ENCODE results near the gene GFOD2.
A peak's percentile ranks its signal among the peaks of the same experiment; 100 is the strongest.

Gene GFOD2

DNA sequence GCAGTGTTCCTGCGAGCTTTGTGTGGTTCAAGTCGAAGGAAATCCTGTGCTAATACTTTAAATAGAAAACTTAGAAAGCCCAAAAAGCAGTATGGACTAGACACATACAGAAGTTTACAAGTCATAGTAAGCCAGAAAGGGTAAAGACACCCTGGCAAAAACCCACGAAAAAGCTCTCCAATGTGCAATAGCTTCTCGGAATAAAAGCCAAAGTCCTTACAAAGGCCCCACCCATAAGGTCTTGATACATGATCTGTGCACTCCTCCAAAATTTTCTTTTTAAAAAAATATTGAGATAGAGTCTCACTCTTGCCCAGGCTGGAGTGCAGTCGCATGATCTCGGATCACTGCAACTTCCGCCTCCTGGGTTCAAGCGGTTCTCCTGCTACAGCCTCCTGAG, 42.2 kb downstream of the GFOD2 start:
- no peak for DNase-seq (ENCODE audit: insufficient read length, low spot score)
- TF ChIP-seq POLR2A (IDR thresholded peaks at IDR 0.05; ENCODE audit: low read depth, low read length), result no peak
- no peak for FAIRE-seq

DNA sequence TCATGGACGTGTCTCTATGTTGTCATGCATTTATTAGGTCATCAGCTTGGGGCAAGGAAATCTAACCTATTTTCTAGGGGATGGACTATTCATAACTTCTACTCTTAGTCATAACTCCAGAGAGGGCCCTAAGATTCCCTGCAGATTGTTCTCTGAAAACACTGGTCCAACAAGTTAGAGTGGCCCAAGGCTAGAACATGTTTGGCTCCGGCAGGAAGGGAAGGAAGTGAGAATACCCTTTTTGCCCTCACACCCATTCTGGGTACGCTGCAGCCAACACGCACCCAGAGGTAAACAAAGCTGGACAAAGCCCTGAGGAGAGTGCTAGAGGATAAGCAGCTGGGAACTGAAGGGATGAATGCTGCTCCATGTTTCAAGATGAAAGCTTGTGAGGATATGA, 42.6 kb downstream of the GFOD2 start:
- no peak for DNase-seq (ENCODE audit: insufficient read length, low spot score)
- no peak for FAIRE-seq
- no peak for TF ChIP-seq POLR2A (IDR thresholded peaks at IDR 0.05; ENCODE audit: low read depth, low read length)

GRCh38 chr16:67675999-67676398, 43.1 kb downstream of the GFOD2 start:
- no peak for TF ChIP-seq POLR2A (IDR thresholded peaks at IDR 0.05; ENCODE audit: low read depth, low read length)
- DNase-seq (ENCODE audit: insufficient read length, low spot score), result no peak
- FAIRE-seq, result no peak

DNA sequence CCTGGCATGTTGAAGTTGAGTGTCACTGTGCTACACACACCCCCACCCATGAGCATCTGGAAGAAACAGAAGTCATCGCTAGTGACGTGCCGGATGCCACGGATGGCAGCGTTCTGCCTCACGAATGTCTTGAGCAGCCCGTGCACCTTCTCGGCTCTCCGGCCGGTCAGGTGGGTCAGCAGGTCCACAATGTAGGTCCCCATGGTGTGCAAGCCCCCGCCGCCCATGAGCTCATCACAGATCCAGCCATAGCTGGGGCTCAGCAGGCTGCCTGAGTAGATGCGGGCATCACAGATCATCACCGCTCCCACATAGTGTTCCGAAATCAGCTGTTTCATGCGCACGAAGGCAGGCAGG, 43.6 kb downstream of the GFOD2 start:
- FAIRE-seq (no peak), DNase-seq (ENCODE audit: insufficient read length, low spot score) (no peak)
- TF ChIP-seq POLR2A (IDR thresholded peaks at IDR 0.05; ENCODE audit: low read depth, low read length), result no peak

- peak; percentile 26 for DNase-seq (ENCODE audit: insufficient read length, low spot score)
- no peak for FAIRE-seq
- TF ChIP-seq POLR2A (IDR thresholded peaks at IDR 0.05; ENCODE audit: low read depth, low read length), result no peak
Observed at GRCh38 chr16:67674851-67675578, 44.1 kb downstream of the GFOD2 start.

- no peak for TF ChIP-seq POLR2A (IDR thresholded peaks at IDR 0.05; ENCODE audit: low read depth, low read length)
- FAIRE-seq (no peak), DNase-seq (ENCODE audit: insufficient read length, low spot score) (peak; percentile 21)
Observed at GRCh38 chr16:67673712-67674580, 45.2 kb downstream of the GFOD2 start.

GRCh38 chr16:67672739-67673662, 46.1 kb downstream of the GFOD2 start:
- peak; percentile 82 for DNase-seq (ENCODE audit: insufficient read length, low spot score)
- no peak for TF ChIP-seq POLR2A (IDR thresholded peaks at IDR 0.05; ENCODE audit: low read depth, low read length)
- FAIRE-seq, result peak; percentile 30

DNA sequence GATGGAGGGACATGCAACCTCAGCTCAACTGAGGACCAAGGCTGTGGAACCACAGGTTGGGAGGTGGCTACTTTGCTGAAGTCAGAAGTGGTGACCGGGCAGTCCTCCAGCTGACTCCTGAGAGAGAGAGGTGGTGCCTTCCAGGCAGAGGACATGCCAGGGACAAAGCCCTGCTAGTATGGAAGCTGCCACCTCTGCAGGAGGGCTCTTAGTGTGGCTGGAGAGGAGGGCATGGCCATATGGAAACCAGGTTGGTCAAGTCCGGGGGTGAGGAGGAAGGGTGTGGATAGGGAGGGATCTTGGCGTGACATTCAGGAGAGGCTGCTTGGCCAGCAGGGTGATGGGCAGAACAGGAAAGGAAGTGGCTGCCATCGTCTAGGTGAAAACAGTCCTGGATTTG, 46.8 kb downstream of the GFOD2 start:
- no peak for TF ChIP-seq POLR2A (IDR thresholded peaks at IDR 0.05; ENCODE audit: low read depth, low read length)
- peak; percentile 26 for DNase-seq (ENCODE audit: insufficient read length, low spot score)
- no peak for FAIRE-seq

DNA sequence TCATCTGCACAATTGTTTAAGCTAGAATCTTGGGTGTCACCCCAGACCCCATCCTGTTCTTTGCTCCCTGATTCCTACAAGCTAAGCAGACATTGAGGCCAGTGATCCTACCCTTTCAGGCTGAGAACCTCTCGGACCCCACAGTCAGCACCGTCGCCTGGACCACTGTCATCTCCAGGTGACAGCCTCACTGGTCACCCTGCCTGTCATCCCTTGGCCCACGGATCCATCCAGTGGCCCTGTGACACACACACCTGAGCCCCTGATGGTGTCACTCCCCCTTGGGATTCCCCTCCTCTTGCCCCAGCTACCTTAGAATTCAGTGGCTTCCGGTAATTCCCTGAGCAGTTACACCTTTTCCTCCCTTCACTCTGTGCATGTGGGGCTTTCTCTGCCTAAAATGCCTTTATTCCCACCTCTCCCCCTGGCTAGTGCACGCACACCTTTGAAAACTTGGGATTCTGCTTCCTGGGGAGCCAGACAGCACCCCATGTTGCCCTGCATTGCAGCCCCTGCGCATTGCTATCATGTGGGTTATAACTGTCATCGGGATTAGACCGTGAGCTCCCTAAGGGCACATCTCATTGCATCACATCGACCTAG, 49.5 kb downstream of the GFOD2 start:
- FAIRE-seq (no peak), DNase-seq (ENCODE audit: insufficient read length, low spot score) (no peak)
- no peak for TF ChIP-seq POLR2A (IDR thresholded peaks at IDR 0.05; ENCODE audit: low read depth, low read length)

DNA sequence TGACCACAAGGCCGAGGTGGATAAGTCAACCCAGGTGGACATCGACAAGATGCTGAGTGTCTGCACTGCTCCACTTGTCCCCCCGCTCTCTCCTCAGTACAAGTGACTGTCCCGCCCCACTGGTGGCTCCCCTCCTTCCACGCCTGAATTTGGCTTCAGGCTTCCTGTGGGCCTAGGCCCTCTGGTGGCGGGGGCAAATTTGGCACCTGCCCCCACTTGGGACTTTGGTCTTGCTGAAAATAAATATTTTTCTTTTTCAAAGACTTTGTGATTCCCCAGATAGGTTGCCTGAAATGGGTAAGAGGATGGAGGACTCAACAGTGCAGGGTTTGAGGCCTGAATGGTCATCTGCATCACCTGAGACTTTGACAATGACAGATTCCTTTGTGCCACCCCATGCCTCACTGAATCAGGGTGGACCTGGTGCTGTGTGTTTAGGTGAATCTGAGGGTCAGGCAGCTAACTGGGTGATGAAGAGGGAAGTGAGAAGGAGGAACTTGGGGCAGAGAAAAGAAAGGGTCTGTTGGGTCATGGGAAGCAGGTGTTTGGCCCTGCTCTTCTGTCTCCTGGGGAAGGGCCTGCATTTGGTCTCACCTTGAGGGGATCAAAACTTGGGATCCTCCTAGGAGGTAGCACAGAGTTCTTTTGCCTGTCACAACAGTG, 50.5 kb downstream of the GFOD2 start:
- FAIRE-seq, result no peak
- DNase-seq (ENCODE audit: insufficient read length, low spot score), result peak; percentile 11
- no peak for TF ChIP-seq POLR2A (IDR thresholded peaks at IDR 0.05; ENCODE audit: low read depth, low read length)

- TF ChIP-seq POLR2A (IDR thresholded peaks at IDR 0.05; ENCODE audit: low read depth, low read length), result no peak
- peak; percentile 19 for DNase-seq (ENCODE audit: insufficient read length, low spot score)
- no peak for FAIRE-seq
Observed at GRCh38 chr16:67667817-67668494, 51.2 kb downstream of the GFOD2 start.

GRCh38 chr16:67667453-67667816, 51.7 kb downstream of the GFOD2 start:
- FAIRE-seq (no peak), DNase-seq (ENCODE audit: insufficient read length, low spot score) (no peak)
- no peak for TF ChIP-seq POLR2A (IDR thresholded peaks at IDR 0.05; ENCODE audit: low read depth, low read length)
